Measurements from ENCODE around the gene ME3. TPM values are rescaled to one million over a fixed set of nuclear protein-coding genes. Genes with fewer than 3 reads are reported as not detected.

ME3 gene
- total RNA-seq, 1 experiment from 2014 or later: 6.5 TPM

DNA sequence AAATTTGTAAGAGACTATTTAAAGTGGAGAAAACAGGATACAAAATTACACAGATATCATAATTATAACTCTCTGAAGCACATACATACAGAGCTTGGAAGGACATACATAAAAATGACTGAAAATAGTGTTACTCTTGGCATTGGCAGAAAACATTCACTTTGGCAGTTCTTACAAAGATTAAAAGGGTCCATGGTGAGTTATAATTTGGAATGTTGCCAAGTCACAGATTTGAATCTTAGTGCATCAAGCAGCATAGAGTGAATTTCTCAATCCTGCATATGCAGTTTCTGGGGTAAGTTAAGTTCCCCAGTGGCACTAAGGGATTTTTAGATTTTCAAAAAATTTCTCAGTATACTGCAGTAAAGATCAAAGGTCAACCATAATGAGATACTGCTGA is 181.8 kb downstream of the ME3 start:
- in situ Hi-C loops (cut with HindIII; ENCODE audit: low pct_unique_long_range_greater_than_20kb, low sequenced_read_pairs): no loop called here
- no peak for DNase-seq (ENCODE audit: low read depth)

DNA sequence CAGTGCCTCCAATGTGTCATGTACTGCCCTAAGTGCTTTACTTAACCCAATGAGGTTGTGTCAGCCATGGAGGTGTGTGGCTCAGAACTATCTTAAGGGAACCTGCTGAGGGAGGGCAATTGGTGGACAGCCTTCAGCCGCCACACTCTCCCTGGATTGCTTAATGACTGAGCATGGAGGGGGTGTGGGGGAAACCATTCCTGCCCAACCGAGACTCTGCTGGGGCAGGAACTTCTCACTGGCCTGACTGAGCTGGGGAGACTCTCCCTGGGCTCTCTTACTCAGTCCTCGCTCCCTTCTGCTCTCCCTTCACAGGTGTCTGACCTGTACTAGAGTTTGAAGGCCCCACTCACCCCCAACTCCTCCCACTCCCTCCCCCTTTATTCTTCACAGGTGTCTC is 183.0 kb downstream of the ME3 start:
- no peak for DNase-seq (ENCODE audit: low read depth)
- in situ Hi-C loops (cut with HindIII; ENCODE audit: low pct_unique_long_range_greater_than_20kb, low sequenced_read_pairs): no loop called here

DNA sequence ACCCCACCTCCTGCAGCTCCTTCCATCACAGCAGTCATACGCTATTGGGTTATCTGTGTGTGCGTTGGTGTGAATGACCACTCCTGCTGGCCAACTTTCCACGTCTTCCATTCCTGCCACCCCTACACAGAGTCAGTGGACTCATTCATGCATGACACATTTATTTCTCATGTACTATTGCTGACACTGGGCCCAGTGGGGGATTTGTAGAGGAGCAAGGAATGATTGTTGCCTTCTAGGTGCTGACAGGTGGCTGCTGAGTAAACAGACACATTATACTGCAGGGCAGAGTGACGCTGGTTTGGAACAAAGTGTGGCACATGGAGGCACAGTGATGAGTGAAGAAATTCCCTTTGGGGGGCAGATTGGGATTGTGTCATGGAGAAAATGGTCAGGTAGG is 183.9 kb downstream of the ME3 start:
- in situ Hi-C loops (cut with HindIII; ENCODE audit: low pct_unique_long_range_greater_than_20kb, low sequenced_read_pairs): no loop called here
- DNase-seq (ENCODE audit: low read depth): no peak

DNA sequence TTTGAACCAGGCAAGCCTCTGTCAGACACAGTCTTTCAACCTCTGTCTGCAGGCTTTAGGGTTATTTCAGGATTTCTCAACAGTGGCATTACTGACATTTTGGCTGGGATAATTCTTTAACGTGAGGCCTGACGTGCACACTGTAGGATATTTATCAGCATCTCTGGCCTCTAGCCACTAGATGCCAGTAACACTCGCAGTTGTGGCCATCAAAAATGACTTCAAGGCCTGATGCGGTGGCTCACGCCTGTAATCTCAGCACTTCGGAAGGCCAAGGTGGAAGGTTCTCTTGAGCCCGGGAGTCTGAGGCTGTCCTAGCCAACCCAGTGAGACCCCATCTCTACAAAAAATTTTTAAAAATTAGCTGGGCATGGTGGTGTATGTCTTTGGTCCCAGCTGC is 184.7 kb downstream of the ME3 start:
- in situ Hi-C loops (cut with HindIII; ENCODE audit: low pct_unique_long_range_greater_than_20kb, low sequenced_read_pairs): no loop called here
- DNase-seq (ENCODE audit: low read depth): no peak

DNA sequence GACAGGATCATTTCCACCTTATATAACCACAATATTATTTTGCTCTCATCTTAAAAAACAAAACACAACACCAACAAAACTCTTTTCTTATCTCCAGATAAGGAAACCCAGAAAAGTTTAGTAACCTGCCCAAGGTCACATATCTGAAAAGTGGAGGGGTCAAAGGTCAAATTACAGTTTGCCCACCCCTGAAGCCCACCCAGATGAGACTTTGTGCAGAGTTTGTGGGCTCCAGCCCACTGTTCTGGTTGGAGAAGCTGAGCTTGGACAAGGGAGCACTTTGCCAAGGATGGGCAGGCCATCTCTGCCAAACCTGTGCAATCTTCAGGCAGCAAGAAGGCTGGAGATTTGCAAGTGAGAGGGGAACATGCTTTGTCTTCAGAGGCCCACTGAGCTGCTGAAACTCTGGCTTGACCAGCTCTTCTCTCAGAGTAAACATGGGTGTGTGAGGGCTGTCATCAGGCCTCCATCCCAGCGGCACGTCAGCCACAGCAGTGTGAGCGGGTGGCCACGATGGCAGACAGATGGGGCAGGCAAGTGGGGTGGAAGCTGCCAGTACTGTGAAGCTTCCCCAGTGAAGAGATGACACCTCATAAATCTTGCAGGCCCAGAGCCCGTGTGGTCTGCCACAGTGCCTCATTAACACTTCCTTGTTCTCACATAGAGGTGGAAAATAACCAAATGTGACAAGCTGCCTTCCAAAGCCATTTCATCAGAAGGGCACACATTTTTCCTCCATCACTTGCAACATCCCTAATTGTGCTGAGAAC is 186.0 kb downstream of the ME3 start:
- in situ Hi-C loops (cut with HindIII; ENCODE audit: low pct_unique_long_range_greater_than_20kb, low sequenced_read_pairs): no loop called here
- no peak for DNase-seq (ENCODE audit: low read depth)

DNA sequence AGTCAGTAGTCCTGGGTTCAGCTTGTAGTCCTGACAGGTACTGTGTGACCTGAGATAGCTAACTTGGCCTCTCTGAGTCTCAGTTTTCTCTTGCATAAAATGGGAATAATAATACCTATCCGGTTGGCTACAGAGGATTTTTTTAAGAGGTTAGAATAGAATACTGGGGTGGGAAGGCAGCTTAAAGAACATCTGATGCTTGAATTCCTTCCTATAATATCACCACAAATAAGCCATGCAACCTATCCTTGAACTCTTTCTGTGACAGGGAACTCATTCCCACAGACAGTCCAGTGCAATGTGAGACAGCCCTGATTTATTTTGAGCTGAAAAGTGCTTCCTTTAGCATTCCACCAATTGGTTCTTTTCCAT is 187.6 kb downstream of the ME3 start:
- in situ Hi-C loops (cut with HindIII; ENCODE audit: low pct_unique_long_range_greater_than_20kb, low sequenced_read_pairs): no loop called here
- no peak for DNase-seq (ENCODE audit: low read depth)

DNA sequence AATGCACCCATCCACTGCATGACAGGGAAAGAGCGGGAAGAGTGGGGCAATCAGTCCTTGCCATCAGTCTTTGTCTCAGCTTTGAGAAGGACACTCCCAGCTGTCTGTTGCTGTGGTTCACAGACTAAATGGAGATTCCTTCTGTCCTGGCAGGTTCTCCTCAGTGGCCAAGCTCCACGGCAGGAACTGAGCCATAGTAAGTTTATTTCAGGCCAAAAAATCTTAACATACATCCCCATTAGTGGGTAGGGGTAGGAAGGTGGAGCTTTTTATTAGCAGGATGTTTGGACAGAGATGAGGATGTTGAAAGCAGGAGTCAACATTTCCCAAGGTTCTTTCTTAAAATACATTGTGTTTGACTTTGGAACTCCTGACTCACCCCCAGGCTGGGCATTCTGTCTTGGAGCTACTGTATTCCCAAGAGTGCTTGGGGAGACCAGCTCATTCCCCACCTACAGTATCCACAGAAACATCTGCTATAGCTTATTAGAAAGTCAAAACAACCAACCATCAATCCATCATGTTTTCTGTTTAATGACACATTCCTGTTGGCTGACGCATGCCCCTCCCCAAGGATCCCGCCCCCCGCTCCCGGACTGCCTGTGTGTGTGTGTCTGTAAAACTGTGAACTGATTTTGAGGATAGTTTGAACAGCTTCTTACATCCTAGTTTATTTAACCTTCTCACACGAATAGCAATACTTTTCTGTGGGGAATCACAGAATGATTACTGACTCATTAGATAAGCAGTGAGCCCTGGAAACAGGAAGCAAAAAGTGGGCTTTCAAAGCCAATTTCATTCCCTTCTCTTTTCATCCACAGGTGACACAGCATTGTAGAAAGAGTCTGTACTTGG is 188.2 kb downstream of the ME3 start:
- peak; percentile 96 for DNase-seq (ENCODE audit: low read depth)
- in situ Hi-C loops (cut with HindIII; ENCODE audit: low pct_unique_long_range_greater_than_20kb, low sequenced_read_pairs): no loop called here

DNA sequence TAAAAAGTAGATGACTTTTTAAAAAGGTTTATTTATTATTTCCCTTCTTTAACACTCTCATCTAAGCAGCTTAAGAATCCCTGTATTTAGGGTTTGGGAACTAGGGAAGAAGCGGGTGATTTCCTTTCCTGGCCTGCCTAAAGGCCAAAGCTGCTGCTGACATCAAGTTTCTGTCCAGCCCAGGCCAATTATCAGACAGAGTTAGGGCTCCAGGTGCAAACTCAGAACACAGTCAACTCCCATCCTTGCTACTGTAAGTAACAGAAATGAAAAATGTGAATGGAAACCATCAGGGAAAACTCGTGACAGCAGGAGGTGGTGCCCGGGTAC is 188.8 kb downstream of the ME3 start:
- no peak for DNase-seq (ENCODE audit: low read depth)
- in situ Hi-C loops (cut with HindIII; ENCODE audit: low pct_unique_long_range_greater_than_20kb, low sequenced_read_pairs): no loop called here

DNA sequence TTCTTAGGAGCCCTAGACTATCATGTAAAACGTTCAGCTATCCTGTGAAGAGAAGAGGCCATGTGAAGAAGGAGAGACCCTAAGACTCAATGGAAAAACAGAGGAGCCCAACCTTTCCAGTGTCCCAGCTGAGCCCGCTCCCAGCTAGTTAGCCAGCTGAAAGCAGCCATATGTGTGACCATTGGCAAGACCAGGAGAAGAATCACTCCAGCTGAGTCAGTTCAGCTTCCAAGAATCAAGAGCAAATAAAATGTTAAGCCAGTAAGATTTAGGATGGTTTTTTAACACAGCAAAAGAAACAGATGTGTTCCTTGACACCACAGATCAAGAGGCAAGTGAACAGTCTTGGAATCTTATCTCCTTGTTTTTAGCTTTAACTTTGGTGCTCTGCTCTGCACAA is 189.7 kb downstream of the ME3 start:
- in situ Hi-C loops (cut with HindIII; ENCODE audit: low pct_unique_long_range_greater_than_20kb, low sequenced_read_pairs): no loop called here

DNA sequence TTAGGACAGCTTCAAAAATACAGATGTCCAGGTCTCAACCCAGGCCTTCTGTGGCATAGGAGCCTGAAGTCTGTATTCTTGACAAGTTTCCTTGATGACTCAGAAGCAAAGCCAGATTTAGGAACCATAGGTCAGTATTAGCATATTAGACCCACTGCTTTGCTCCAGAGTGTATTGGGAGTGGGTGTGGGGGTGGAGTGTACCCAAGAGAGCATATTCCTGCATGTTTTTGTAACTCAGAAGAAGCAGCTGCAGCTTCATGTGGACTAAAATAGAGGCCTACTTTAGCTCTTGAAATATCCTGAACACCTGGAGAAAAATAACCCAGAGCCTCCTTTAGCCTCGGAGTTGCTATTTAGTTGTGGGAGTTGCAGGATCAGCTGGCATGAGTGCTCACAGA is 191.0 kb downstream of the ME3 start:
- in situ Hi-C loops (cut with HindIII; ENCODE audit: low pct_unique_long_range_greater_than_20kb, low sequenced_read_pairs): no loop called here
- no peak for DNase-seq (ENCODE audit: low read depth)

More for the DNA sequence above, 189.7 kb downstream of the ME3 start:
- DNase-seq (ENCODE audit: low read depth): no peak

DNA sequence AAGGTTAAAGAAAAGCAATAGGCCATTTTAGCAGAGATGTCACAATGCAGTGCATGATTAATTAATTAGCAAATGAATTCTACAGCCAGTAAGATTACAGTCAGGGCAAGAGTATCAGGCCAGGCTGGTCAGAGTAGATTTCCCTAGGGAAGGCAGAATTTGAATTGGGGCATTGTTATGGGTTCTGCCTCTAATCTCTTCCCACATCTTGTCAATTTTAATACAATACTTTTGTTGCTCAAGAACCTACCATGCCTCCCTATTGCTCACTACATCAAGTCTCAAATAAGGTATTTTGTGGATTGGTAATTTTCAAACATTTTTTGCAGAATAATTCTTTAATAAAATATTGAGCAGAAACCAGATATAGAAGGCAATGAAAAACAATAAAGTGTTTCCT is 194.1 kb downstream of the ME3 start:
- no peak for DNase-seq (ENCODE audit: low read depth)
- in situ Hi-C loops (cut with HindIII; ENCODE audit: low pct_unique_long_range_greater_than_20kb, low sequenced_read_pairs): no loop called here

DNA sequence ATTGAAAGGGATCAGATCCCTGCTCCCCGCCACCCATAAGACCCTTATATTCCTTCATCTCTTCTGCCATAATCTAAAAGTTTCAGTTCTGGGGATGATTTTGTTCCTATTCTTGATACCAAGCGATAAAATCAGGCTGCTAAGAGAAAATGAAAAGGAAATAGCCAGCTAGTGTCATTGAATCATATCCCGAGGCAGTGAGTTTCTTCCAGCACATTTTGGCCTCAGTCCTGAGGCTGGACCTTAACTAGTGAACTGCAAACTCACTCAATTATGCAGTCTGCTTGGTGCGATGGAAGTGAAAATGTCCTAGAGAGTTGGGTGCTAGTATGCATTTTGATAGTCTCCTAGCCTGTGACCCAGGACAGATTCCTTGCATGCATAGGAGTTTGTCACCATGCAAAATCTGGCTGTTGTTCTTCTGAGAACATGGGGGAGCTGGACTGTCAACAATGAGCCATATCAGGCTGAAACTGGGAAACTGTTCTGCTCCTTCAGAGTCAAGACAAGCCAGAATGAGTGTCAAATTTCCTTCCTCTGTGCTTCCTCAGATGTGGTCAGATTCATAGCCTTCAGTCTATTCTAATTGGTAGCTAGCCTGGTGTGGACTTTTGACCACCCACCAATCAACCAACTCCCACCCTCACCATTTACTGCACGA is 194.8 kb downstream of the ME3 start:
- DNase-seq (ENCODE audit: low read depth): peak; percentile 71

DNA sequence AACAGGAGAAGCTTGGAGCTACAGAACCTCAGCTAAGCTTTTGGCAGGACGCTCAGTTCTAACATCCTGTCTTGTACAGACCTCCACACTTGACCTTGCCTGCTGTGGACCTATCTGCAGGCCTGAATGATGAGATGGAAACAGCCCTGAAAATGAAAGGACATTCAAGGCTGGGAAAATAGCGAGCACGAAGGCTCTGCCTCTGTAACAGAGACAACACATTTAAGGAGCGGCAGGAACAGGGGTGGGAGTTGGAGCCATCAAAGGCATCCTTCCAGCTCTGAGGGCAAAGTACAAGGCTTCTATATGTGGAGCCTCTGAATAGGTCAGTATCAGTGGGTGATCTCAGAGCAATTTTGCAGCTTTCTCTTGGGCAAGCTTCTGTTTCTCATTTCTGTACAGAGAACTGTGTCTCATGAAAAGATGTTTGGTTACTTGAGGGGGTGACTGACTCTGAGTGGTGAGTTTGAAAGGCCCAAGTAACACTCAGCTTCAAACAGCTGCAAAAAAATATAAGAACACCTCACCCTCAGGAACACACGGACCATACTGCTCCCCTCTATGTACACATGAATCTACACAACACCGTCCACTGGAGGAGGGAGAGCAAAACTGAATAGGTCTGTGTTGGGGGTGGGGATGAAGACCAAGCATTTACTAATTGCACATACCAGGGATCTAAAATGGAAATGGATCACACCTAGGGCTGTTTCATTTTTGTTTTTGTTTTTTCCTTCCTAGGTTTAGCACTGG is 196.1 kb downstream of the ME3 start:
- in situ Hi-C loops (cut with HindIII; ENCODE audit: low pct_unique_long_range_greater_than_20kb, low sequenced_read_pairs): no loop called here
- no peak for DNase-seq (ENCODE audit: low read depth)

More for the DNA sequence above, 194.8 kb downstream of the ME3 start:
- in situ Hi-C loops (cut with HindIII; ENCODE audit: low pct_unique_long_range_greater_than_20kb, low sequenced_read_pairs): no loop called here

DNA sequence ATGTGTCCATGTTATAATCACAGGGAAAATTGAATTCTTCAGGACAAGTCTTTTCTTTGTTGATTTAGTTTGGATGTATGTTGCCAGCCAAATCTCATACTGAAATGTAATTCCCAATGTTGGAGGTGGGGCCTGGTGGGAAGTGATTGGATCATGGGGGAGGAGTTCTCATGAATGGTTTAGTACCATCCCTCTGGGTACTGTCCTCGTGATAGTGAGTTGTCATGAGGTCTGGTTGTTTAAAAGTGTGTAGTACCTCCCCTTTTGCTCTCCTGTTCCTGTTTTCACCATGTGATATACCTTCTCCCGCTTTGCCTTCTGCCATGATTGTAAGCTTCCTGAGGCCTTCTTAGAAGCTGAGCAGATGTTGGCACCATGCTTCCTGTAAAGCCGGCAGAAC is 197.4 kb downstream of the ME3 start:
- no peak for DNase-seq (ENCODE audit: low read depth)
- in situ Hi-C loops (cut with HindIII; ENCODE audit: low pct_unique_long_range_greater_than_20kb, low sequenced_read_pairs): no loop called here

DNA sequence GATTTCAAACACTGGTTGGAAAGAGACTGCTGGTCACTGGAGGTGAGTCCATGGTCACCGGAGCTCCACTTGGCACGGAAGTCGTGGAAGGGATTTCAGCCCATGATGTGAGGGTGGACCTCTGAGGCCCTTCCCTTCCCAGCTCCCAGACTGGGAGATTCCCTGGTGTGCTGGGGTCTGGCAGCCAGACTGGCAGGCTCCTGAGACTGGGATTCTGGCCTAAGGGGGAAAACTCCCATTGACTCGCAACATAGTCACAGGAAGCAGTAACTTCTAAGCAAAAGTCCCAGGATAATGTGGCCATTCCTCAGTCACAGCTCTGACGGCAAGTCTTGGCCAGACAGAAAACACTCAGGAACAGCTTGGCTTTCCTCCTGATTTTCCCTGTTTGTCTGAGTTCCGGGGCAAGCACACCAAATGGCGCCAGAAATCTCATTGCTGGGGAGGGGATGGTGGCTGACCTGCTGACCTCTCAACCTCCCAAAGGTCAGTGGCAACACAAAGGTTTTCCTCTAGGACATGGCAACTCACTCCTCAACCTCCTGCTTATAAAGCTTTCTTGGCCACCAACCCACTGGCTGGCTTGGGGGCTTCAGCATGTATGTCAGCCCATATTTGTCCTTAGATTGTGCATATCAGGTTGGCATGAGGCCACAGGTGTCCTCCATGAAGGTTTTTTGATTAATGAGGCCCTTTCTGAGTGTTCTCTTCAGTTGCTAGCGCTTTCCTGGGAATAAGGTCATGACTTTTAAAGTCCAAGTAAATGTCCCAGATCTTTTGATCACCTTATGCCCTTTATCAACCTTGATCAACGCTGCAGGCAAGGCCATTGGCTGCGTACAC is 198.2 kb downstream of the ME3 start:
- DNase-seq (ENCODE audit: low read depth): no peak
- in situ Hi-C loops (cut with HindIII; ENCODE audit: low pct_unique_long_range_greater_than_20kb, low sequenced_read_pairs): no loop called here

DNA sequence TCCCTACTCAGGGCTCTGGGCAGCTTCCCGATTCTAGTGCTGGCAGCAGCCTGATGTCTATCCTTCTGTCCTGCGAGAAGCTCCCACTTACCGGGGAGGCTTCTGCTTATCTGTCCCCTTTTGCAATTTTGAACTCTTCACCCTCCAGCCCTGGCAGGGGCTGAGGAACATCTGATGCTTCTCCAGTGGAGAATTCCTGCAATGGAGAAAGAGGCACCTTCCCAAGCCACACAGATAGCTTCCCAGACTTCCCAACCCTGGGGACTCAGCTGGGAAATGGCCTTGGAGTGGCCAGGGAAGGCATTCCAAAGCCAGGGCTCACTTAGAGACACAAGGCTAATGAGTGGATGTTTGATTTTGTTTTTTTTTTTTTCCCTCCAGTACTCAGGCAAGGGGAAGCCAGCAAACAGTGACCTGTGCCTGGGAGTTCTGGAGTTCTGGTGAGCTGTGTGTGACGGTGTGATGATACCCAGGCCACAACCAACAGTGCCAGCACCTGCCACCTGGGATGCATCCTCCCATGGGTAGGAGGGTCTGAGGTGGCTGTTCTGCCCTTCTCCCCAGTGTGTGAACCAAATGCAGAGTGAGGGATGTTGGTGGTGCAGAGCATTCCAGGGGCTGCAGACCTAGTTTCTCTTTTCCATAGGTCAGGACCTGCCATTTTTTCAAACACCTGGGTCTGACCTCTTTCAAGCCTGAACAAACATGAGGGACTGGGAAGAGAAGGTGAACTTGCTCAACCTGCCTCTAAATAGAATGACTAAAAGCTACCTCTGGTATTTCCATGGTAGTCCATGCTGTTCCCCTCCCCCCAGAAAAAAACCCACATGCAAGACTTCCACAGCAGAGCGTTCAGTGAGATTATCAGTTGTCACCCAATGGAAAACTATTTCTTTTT is 202.7 kb downstream of the ME3 start:
- in situ Hi-C loops (cut with HindIII; ENCODE audit: low pct_unique_long_range_greater_than_20kb, low sequenced_read_pairs): no loop called here
- DNase-seq (ENCODE audit: low read depth): no peak

DNA sequence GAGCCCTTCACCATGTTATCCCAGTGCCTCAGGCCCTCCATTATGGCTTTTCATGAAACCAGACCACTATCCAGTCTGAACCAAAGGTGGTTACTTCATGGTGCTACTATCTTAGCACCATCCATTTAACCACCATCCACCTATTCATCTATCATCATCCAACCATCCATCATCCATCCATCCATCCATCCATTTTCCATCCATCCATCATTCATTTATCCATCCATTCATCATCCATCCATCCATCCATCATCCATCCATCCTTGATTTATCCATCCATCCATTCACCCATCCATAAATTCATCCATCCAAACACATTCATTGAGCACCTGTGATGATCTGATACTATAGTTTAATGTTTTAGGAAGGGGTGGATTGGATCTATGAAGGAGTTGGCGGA is 204.2 kb downstream of the ME3 start:
- in situ Hi-C loops (cut with HindIII; ENCODE audit: low pct_unique_long_range_greater_than_20kb, low sequenced_read_pairs): no loop called here

More for the DNA sequence above, 204.2 kb downstream of the ME3 start:
- no peak for DNase-seq (ENCODE audit: low read depth)

Measured in Caki2 (cell line).